Activated CD4-positive, alpha-beta T cell treated with anti-CD3 and anti-CD28 coated beads, Interleukin-2, amount 10 ng/mL, durations not matched to agents 7 days and 5 days (primary cell): ENCODE measurements around the gene FRMPD2. TPM values are rescaled to one million over a fixed set of nuclear protein-coding genes. Genes with fewer than 3 reads are reported as not detected.

Experiments
- CTCF ChIA-PET: fragments of 350-600 bp; sonication (Branson Sonifier 250); formaldehyde crosslinking; loops from one replicate; lab custom pipeline; 2021; ENCODE audit warnings: antibody characterized with exemption; lab: Charles Lee
- POLR2A ChIA-PET: fragments of 350-600 bp; sonication (Branson Sonifier 250); formaldehyde crosslinking; loops from one replicate; lab custom pipeline; 2021; ENCODE audit warnings: antibody characterized with exemption; lab: Charles Lee
- DNase-seq: peaks from one replicate; pipeline ENCODE4 v3.0.0-alpha.2; 2020
- H3K27ac Mint-ChIP-seq: one replicate; pipeline ENCODE4 v1.8.0; 2021; ENCODE audit warnings: mild to moderate bottlenecking, moderate library complexity, mixed read lengths
- H3K27me3 Mint-ChIP-seq: one replicate; pipeline ENCODE4 v1.8.0; 2021; ENCODE audit warnings: mixed read lengths
- H3K36me3 Mint-ChIP-seq: one replicate; pipeline ENCODE4 v1.8.0; 2021; ENCODE audit warnings: low read depth, mixed read lengths
- H3K4me1 Mint-ChIP-seq: one replicate; pipeline ENCODE4 v1.8.0; 2021; ENCODE audit warnings: mixed read lengths
- H3K4me3 Mint-ChIP-seq: one replicate; pipeline ENCODE4 v1.8.0; 2021; ENCODE audit warnings: mild to moderate bottlenecking, moderate library complexity, mixed read lengths
- H3K9me3 Mint-ChIP-seq: one replicate; pipeline ENCODE4 v1.8.0; 2021; ENCODE audit warnings: mixed read lengths
- total RNA-seq, 2 experiments: library from RNA; stranded (reverse); gene quantifications; one replicate each; pipeline ENCODE4 v1.2.3, GENCODE V29; 2021

The FRMPD2 gene, protein sequence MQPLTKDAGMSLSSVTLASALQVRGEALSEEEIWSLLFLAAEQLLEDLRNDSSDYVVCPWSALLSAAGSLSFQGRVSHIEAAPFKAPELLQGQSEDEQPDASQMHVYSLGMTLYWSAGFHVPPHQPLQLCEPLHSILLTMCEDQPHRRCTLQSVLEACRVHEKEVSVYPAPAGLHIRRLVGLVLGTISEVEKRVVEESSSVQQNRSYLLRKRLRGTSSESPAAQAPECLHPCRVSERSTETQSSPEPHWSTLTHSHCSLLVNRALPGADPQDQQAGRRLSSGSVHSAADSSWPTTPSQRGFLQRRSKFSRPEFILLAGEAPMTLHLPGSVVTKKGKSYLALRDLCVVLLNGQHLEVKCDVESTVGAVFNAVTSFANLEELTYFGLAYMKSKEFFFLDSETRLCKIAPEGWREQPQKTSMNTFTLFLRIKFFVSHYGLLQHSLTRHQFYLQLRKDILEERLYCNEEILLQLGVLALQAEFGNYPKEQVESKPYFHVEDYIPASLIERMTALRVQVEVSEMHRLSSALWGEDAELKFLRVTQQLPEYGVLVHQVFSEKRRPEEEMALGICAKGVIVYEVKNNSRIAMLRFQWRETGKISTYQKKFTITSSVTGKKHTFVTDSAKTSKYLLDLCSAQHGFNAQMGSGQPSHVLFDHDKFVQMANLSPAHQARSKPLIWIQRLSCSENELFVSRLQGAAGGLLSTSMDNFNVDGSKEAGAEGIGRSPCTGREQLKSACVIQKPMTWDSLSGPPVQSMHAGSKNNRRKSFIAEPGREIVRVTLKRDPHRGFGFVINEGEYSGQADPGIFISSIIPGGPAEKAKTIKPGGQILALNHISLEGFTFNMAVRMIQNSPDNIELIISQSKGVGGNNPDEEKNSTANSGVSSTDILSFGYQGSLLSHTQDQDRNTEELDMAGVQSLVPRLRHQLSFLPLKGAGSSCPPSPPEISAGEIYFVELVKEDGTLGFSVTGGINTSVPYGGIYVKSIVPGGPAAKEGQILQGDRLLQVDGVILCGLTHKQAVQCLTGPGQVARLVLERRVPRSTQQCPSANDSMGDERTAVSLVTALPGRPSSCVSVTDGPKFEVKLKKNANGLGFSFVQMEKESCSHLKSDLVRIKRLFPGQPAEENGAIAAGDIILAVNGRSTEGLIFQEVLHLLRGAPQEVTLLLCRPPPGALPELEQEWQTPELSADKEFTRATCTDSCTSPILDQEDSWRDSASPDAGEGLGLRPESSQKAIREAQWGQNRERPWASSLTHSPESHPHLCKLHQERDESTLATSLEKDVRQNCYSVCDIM (N-terminal part only)
- total RNA-seq = not detected

DNA sequence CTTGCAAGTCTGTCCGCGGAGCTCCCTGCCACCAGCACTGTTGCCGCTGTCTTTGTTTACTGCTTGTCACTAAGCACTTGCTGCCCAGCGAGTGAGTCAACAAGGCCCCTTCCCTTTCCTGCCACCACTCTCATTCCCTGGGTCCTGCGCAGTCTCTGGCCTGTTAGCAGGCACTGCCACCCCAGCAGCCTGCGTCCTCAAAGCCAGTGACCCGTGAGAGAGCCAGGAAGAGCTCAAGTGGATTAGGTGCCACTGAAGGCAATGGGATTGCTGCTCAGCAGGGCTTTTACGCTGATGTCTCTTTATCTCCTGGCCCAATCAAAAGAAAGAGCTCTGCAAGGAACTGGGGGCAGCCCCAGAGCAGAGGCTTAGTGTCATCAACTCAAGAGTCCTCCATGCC, at the start of gene FRMPD2:
Gene FRMPD2 (minus strand): TSS at position 61 of the 400 bp plus-strand sequence. CDS start 129 bp downstream, outside the sequence.
- H3K9me3 Mint-ChIP-seq = no peaks in the 10 kb centered on the region
- H3K4me3 Mint-ChIP-seq = no peak within 1 kb of the TSS
- ChIA-PET POLR2A (no interaction called here), CTCF (interaction anchor here (0.9 kb wide), 1 partner anchor 17 kb away, joined by 3 read pairs; no protein-coding TSS in a partner anchor)
- no peaks in the 10 kb centered on the region for H3K4me1 Mint-ChIP-seq
- H3K27ac Mint-ChIP-seq = no peak within 1 kb of the TSS
- peaks cover 10% of the 10 kb centered on the region for H3K27me3 Mint-ChIP-seq
- no peaks in the 10 kb centered on the region for H3K36me3 Mint-ChIP-seq
- DNase-seq = no peak

DNA sequence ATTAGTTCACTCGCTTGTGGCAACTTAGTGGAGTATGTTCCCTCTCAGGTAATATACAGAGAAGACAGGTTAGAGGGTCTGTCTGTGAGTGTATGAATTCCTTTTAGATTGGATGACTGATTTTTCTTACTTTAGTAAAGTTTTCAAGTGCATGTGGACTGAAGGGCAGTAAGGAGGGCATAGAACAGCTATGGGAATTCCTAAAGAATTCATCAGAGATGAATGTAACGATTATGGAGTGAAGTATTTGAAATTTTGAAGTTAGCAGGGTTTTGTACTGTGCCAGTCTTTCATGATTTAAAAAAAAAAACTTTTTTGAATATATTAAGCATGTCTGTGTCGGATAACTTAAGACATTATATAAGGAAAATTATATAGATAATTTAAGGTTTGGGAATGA, 47.5 kb upstream of the FRMPD2 start:
- ChIA-PET CTCF (no interaction called here), POLR2A (no interaction called here)
- Mint-ChIP-seq H3K27ac (no peak overlapping the region), H3K4me1 (no peaks in the 10 kb centered on the region), H3K36me3 (peaks cover 5% of the 10 kb centered on the region), H3K9me3 (peaks cover 1% of the 10 kb centered on the region), H3K27me3 (no peaks in the 10 kb centered on the region), H3K4me3 (no peak overlapping the region)
- DNase-seq = no peak

DNA sequence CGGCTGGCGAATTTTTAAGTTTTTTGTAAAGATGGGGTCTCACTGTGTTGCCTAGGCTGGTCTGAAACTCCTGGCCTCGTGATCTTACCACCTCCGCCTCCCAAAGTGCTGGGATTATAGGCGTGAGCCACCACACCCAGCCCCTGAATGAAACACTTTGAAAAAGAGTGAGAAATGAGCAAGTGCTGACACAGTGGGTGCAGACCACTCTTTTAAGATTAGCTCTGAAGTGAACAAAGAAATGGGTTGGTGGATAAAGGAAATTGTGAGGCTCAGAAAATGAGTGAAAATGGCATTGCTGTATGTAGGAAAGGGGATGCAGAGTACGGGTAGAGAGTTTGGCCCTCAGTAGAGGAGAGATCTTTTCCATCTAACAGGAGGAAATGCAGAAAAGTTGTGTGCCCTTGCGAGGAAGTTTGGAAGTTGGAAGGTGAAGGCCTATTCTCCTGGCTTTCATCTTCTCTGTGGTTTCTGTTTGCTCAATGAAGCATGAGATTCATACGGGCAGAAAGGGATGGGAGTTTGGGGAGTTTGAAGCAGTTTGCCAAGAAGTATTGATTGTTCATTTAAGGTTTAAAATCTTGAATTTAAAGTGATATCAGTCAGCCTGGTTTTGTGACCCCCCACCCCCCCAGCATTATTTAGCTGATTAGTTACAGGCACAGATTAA, 43.0 kb upstream of the FRMPD2 start:
- H3K4me3 Mint-ChIP-seq = no peak overlapping the region
- H3K27ac Mint-ChIP-seq = no peak overlapping the region
- POLR2A ChIA-PET = no interaction called here
- no peak for DNase-seq
- no peaks in the 10 kb centered on the region for H3K9me3 Mint-ChIP-seq
- H3K27me3 Mint-ChIP-seq = no peaks in the 10 kb centered on the region
- peaks cover under 1% of the 10 kb centered on the region for H3K4me1 Mint-ChIP-seq
- H3K36me3 Mint-ChIP-seq = no peaks in the 10 kb centered on the region
- CTCF ChIA-PET = interaction anchor here (1.1 to 1.6 kb wide), 2 partner anchors 9 to 46 kb away, joined by 3 to 5 read pairs; no protein-coding TSS in a partner anchor

DNA sequence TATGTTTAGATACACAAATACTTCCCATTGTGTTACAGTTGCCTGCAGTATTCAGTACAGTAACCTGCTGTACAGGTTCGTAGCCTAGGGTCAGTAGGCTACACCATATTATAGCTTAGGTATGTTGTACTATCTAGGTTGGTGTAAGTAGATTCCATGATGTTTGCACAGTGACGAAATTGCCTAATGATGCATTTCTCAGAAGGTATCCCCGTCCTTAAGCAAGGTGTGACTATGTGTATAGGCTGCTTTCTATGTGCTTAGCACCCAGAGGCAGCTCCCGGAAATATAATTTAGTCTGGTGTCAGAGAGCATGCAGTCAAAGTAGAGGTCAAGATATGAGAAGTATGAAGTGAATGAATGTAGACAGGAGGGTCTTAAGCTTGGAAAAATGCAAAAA, 41.7 kb upstream of the FRMPD2 start:
- Mint-ChIP-seq H3K9me3 (no peaks in the 10 kb centered on the region), H3K27ac (no peak overlapping the region), H3K4me1 (peaks cover 7% of the 10 kb centered on the region), H3K4me3 (no peak overlapping the region), H3K36me3 (no peaks in the 10 kb centered on the region), H3K27me3 (no peaks in the 10 kb centered on the region)
- ChIA-PET POLR2A (no interaction called here), CTCF (interaction anchor here (1.1 to 1.6 kb wide), 2 partner anchors 8 to 47 kb away, joined by 3 to 5 read pairs; no protein-coding TSS in a partner anchor)
- no peak for DNase-seq

DNA sequence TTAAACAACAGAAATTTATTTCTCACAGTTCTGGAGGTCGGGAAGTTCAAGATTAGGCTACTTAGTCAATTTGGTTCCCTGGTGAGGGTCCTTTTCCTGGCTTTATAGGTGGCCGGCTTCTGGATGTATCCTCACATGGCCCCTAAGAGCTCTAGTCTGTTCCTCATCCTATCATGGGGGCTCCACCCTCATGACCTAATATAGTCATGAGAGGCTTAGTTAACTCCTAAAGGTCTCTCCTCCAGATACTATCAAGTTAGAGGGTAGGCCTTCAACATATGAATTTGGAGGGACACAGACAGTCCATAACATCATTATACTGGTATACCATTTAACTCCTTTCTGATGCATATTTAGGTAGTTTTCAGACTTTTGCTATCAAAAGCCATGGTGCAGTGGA, 39.6 kb upstream of the FRMPD2 start:
- no peaks in the 10 kb centered on the region for H3K9me3 Mint-ChIP-seq
- H3K36me3 Mint-ChIP-seq = no peaks in the 10 kb centered on the region
- DNase-seq = no peak
- POLR2A ChIA-PET = no interaction called here
- H3K4me1 Mint-ChIP-seq = peaks cover 15% of the 10 kb centered on the region
- no peaks in the 10 kb centered on the region for H3K27me3 Mint-ChIP-seq
- CTCF ChIA-PET = interaction anchor here (1.0 to 1.8 kb wide), 2 partner anchors 14 to 49 kb away, joined by 3 to 4 read pairs; no protein-coding TSS in a partner anchor
- H3K27ac Mint-ChIP-seq = no peak overlapping the region
- H3K4me3 Mint-ChIP-seq = no peak overlapping the region

DNA sequence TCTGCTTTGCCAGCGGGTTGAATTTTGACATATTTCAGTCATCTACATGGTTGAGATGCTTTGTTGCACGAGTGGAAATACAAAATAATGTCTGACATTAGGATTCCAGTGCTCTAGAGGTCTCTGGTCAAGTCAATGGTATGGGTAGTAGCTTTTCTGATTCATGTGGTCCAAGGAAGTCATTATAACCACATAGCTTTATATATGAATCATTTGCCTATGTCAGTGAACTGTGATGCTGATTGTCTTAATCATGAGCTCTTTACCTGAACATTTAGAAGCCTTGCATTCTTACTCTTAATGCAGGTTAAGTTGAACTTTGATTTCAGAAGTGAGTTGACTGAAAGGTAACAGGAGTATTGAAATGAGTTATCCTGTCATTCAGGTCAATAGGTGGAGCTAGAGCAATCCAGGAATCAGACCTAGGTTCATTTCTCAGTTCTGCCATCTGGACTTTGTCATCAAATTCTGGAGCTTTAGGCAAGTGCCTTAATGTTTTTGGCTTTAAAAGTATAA, 35.3 kb upstream of the FRMPD2 start:
- POLR2A ChIA-PET = interaction anchor here (0.6 kb wide), 1 partner anchor 30 kb away, joined by 3 read pairs; no protein-coding TSS in a partner anchor
- Mint-ChIP-seq H3K4me1 (peaks cover 34% of the 10 kb centered on the region), H3K4me3 (no peak overlapping the region), H3K36me3 (no peaks in the 10 kb centered on the region), H3K27ac (no peak overlapping the region), H3K27me3 (no peaks in the 10 kb centered on the region), H3K9me3 (no peaks in the 10 kb centered on the region)
- CTCF ChIA-PET = no interaction called here
- no peak for DNase-seq

DNA sequence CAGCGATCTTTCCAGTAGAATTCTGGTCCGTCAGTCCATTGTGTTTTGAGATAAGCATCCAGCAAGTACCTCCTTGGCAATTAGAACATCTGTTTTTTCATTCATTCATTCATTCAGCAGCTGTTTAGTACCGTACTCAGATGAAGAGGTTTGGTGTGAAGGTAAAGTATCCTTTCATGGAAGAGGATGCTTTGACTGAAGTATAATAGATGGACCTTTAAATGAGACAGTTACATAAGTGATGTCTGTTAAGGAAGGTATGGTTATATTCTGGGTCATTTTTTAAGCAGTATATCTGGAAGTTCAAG, 33.2 kb upstream of the FRMPD2 start:
- POLR2A ChIA-PET = no interaction called here
- H3K27me3 Mint-ChIP-seq = no peaks in the 10 kb centered on the region
- no peaks in the 10 kb centered on the region for H3K9me3 Mint-ChIP-seq
- H3K4me3 Mint-ChIP-seq = peak overlapping the region; percentile 80
- no peak for DNase-seq
- CTCF ChIA-PET = interaction anchor here (0.9 to 1.2 kb wide), 2 partner anchors 9 to 12 kb away, joined by 3 read pairs; no protein-coding TSS in a partner anchor
- H3K36me3 Mint-ChIP-seq = no peaks in the 10 kb centered on the region
- H3K4me1 Mint-ChIP-seq = peaks cover 34% of the 10 kb centered on the region
- peak overlapping the region; percentile 88 for H3K27ac Mint-ChIP-seq

DNA sequence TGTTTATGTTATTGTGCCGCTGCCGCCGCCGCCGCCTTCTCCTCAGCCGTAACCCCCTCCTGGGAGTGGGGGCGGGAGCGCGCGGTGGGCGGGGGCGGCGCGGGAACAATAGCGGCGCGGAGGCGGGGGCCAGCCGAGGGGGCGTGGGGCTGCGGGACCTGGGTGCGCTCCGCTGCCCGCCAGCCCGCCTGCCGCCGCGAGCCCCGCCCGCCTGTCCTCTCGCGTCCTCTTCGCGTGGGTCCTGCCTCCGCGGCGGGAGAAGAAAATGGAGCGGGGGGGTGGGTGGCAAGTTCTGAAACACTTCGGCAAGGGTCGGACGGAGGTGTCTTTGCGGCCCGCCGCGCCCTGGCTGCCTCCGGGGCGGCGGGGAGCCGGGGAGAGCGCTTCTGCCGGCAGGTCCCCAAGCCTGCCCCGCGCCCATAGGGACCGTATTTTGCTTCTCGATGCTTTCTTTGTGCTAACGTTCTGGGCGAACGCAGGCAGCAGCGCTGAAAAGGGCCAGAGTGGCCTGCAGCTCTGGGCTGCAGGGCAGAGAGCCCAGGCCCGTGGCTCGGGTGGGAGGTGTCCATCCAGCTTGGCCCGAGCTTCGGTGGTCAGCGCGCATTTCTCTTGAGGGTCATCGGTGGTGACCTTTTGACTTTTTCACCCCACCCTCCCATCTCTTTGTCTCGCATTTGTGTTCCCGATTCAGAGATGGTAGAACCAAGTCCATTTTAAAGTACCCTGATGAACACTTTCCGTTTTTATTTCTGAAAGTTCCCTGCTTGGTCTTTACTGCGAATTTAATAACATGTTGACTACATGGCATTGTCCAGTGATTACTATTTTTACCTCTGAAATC, 32.6 kb upstream of the FRMPD2 start:
- ChIA-PET POLR2A (no interaction called here), CTCF (interaction anchor here (1.2 kb wide), 1 partner anchor 13 kb away, joined by 3 read pairs; no protein-coding TSS in a partner anchor)
- no peaks in the 10 kb centered on the region for H3K9me3 Mint-ChIP-seq
- DNase-seq = peak; percentile 71
- H3K27ac Mint-ChIP-seq = peak overlapping the region; percentile 88
- H3K4me3 Mint-ChIP-seq = peak overlapping the region; percentile 80
- H3K27me3 Mint-ChIP-seq = no peaks in the 10 kb centered on the region
- H3K4me1 Mint-ChIP-seq = peaks cover 30% of the 10 kb centered on the region
- no peaks in the 10 kb centered on the region for H3K36me3 Mint-ChIP-seq

DNA sequence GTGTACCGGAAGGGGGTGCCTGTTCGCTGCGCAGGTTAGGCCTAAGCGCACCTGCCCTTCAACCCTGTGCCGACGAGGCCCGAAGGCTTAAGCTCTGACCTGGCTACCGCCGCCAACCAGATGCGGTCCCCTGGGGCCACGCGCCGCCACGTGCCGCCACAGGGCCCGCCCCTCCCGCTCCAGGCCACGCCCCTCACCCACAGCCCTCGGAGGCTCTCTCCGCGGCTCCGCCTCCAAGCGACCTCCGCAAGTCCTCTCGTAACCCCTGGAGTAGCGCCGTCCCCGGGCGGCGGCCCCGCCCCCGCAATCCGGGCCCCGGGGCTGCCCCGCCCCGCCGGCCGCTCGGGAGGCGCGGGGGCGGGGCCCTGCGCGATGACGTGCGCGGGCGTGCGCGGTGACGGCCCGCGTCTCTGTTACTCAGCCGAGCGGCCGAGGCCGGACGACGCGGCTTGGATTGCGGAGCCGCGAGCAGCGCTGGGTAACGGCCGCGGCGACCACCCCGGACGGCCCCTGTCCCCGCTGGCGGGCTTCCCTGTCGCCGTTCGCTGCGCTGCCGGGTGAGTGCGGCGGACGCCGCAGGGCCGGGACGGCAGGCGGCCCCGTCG, 31.9 kb upstream of the FRMPD2 start, which contains the start of gene MAPK8:
Gene MAPK8 (plus strand): TSS at position 413 of the 605 bp plus-strand sequence. CDS start 94,984 bp downstream, outside the sequence.
- ChIA-PET POLR2A (no interaction called here), CTCF (no interaction called here)
- Mint-ChIP-seq H3K27me3 (no peaks in the 10 kb centered on the region), H3K36me3 (no peaks in the 10 kb centered on the region), H3K27ac (peak within 1 kb of the TSS; percentile 88), H3K9me3 (no peaks in the 10 kb centered on the region), H3K4me1 (peaks cover 27% of the 10 kb centered on the region), H3K4me3 (peak within 1 kb of the TSS; percentile 80)
- peak; percentile 89 for DNase-seq

DNA sequence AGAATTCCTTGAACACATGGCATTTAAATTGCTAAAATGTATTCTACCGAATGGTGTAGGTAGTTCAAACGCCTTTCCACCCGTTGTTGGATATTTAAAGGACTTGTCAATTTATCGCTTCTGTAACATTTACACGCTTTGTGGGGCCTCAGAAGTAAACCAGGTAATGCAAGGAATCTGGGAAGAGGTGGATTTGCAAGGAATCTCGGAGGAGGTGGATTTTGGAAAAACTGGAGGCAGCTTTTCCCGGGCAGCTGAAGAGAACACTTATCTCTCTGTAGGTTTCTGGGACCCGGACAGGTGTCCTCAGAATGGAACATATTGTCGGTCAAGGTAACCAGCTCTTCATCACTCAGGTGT, 31.4 kb upstream of the FRMPD2 start:
- no peak for DNase-seq
- H3K4me1 Mint-ChIP-seq = peaks cover 27% of the 10 kb centered on the region
- H3K36me3 Mint-ChIP-seq = no peaks in the 10 kb centered on the region
- ChIA-PET CTCF (no interaction called here), POLR2A (no interaction called here)
- H3K27me3 Mint-ChIP-seq = no peaks in the 10 kb centered on the region
- H3K27ac Mint-ChIP-seq = peak overlapping the region; percentile 81
- H3K4me3 Mint-ChIP-seq = peak overlapping the region; percentile 65
- no peaks in the 10 kb centered on the region for H3K9me3 Mint-ChIP-seq
